MM.1S (cell line): ENCODE results near the gene ACKR2.

Experiments
- DNase-seq: peaks from one replicate; pipeline ENCODE4 v3.0.0-alpha.2; 2015
- H2AFZ ChIP-seq: fragments of 300-600 bp; sonication (generic); 2 replicates; pipeline ENCODE4 v1.6.0; 2016; ENCODE audit warnings: antibody characterized with exemption, low read length
- H3F3A ChIP-seq: fragments of 300-600 bp; sonication (generic); 2 replicates; pipeline ENCODE4 v1.6.1; 2016; ENCODE audit warnings: mild to moderate bottlenecking, antibody characterized with exemption, low read length, moderate library complexity, mixed read lengths; ENCODE audit not compliant: insufficient read depth
- H3K27ac ChIP-seq: fragments of 300-600 bp; sonication (generic); 2 replicates; pipeline ENCODE4 v1.5.1; 2016; ENCODE audit warnings: mild to moderate bottlenecking, low read length
- H3K27me3 ChIP-seq: fragments of 300-600 bp; sonication (generic); replicated peaks from 2 replicates; pipeline ENCODE4 v1.6.0; 2016; ENCODE audit warnings: low read length; ENCODE audit not compliant: insufficient read depth
- H3K36me3 ChIP-seq: fragments of 300-600 bp; sonication (generic); replicated peaks from 2 replicates; pipeline ENCODE4 v1.6.1; 2016; ENCODE audit warnings: mild to moderate bottlenecking, low read length, mixed read lengths; ENCODE audit not compliant: insufficient read depth
- H3K4me1 ChIP-seq: fragments of 300-600 bp; sonication (generic); 2 replicates; pipeline ENCODE4 v1.6.1; 2016; ENCODE audit warnings: low read length, mixed read lengths
- H3K4me2 ChIP-seq: fragments of 300-600 bp; sonication (generic); 2 replicates; pipeline ENCODE4 v1.6.0; 2016; ENCODE audit warnings: low read depth, low read length
- H3K4me3 ChIP-seq: fragments of 300-600 bp; sonication (generic); 2 replicates; pipeline ENCODE4 v1.5.1; 2016; ENCODE audit warnings: low read length, mixed read lengths
- H3K79me2 ChIP-seq: fragments of 300-600 bp; sonication (generic); 2 replicates; pipeline ENCODE4 v1.6.1; 2016; ENCODE audit warnings: mixed run types, low read length, mixed read lengths
- H3K9ac ChIP-seq: fragments of 300-600 bp; sonication (generic); 2 replicates; pipeline ENCODE4 v1.6.1; 2016; ENCODE audit warnings: low read length, mixed read lengths
- H3K9me2 ChIP-seq: fragments of 300-600 bp; sonication (generic); replicated peaks from 2 replicates; pipeline ENCODE4 v1.6.1; 2016; ENCODE audit warnings: mild to moderate bottlenecking, low read length, mixed read lengths; ENCODE audit not compliant: insufficient read depth
- H3K9me3 ChIP-seq: fragments of 300-600 bp; sonication (generic); replicated peaks from 2 replicates; pipeline ENCODE4 v1.6.1; 2016; ENCODE audit warnings: mild to moderate bottlenecking, low read length, mixed read lengths; ENCODE audit not compliant: insufficient read depth
- H4K20me1 ChIP-seq: fragments of 300-600 bp; sonication (generic); 2 replicates; pipeline ENCODE4 v1.6.1; 2016; ENCODE audit warnings: mild to moderate bottlenecking, low read length, moderate library complexity, mixed read lengths; ENCODE audit not compliant: insufficient read depth
- EZH2 ChIP-seq: fragments of 300-600 bp; sonication (generic); optimal IDR thresholded peaks from 2 replicates; pipeline ENCODE3; 2017; ENCODE audit warnings: low read depth, mild to moderate bottlenecking, antibody characterized with exemption, low read length, mixed read lengths
- EZH2phosphoT487 ChIP-seq: fragments of 300-600 bp; sonication (generic); IDR thresholded peaks from 2 replicates; pipeline ENCODE4 v1.6.1; 2018; ENCODE audit warnings: antibody characterized with exemption, low read length
- TF ChIP-seq, protein P1 (sequence below): fragments of 300-600 bp; sonication (generic); IDR thresholded peaks from 2 replicates; pipeline ENCODE4 v1.5.1; 2016; ENCODE audit warnings: antibody characterized with exemption, low read length, mixed read lengths

The ACKR2 gene

DNA sequence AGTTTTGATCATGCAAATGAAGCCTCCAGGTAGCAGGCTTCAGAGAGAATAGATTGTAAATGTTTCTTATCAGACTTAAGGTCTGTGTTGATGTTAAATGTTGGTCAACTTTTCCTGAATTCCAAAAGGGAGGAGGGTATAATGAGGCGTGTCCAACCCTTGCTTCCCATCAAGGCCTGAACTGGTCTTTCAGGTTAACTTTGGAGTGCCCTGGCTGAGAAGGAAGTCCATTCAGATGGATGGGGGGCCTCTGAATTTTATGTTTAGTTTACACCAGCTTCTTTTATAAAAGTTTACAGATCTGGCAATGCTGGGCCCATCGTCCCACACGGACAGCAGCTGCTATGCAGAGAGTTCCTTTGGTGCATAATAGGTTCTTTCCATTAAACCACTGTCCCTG, 45.1 kb upstream of the ACKR2 start:
- H3K4me2 ChIP-seq: no peak overlapping the region
- no peaks in the 10 kb centered on the region for H3K9me2 ChIP-seq

DNA sequence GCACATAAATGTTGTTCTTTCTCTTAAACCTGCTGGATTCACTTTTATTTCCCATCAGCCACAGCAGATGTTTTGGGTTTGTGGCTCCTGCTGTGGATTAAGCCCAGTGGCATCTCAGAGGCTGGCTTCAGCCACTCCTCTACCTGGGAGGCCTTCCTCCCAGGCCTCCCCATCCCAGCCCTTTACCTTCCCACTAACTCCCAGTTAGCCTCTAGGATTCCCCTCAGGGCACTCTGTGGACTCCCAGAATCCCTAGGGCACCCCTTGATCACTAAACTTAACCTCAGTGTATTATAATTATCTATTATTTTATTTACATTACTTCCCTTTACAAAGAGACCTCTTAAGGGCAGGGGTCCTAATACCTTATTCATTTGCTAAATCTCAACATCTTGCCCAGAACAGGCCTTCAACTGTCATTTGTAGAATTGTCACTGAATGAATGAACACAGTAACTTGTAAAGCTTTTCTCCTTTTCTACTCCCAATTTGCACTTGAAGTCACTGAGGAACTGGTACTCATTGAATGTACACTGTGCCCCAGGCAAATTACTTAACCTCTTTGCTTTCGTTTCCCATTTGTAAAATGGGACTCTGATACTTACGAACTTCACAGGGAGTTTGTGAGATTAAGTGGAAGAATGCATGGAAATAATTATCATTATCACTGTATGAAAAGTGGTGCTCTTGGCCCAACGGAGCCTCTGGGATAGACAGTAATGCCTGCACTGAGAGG, 44.5 kb upstream of the ACKR2 start:
- Histone ChIP-seq H3F3A (no peaks in the 10 kb centered on the region), H3K4me1 (no peaks in the 10 kb centered on the region), H3K9me2 (no peaks in the 10 kb centered on the region), H3K27ac (no peak overlapping the region), H3K4me3 (no peak overlapping the region), H4K20me1 (no peaks in the 10 kb centered on the region), H3K9ac (no peak overlapping the region), H3K27me3 (no peaks in the 10 kb centered on the region), H3K9me3 (no peaks in the 10 kb centered on the region), H3K79me2 (no peaks in the 10 kb centered on the region), H2AFZ (no peak overlapping the region), H3K4me2 (no peak overlapping the region), H3K36me3 (no peaks in the 10 kb centered on the region)
- no peak for TF ChIP-seq EZH2phosphoT487
- TF ChIP-seq EZH2: no peak
- TF ChIP-seq, protein P1, sequence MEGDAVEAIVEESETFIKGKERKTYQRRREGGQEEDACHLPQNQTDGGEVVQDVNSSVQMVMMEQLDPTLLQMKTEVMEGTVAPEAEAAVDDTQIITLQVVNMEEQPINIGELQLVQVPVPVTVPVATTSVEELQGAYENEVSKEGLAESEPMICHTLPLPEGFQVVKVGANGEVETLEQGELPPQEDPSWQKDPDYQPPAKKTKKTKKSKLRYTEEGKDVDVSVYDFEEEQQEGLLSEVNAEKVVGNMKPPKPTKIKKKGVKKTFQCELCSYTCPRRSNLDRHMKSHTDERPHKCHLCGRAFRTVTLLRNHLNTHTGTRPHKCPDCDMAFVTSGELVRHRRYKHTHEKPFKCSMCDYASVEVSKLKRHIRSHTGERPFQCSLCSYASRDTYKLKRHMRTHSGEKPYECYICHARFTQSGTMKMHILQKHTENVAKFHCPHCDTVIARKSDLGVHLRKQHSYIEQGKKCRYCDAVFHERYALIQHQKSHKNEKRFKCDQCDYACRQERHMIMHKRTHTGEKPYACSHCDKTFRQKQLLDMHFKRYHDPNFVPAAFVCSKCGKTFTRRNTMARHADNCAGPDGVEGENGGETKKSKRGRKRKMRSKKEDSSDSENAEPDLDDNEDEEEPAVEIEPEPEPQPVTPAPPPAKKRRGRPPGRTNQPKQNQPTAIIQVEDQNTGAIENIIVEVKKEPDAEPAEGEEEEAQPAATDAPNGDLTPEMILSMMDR: no peak
- no peak for DNase-seq

More for the DNA sequence above, 45.1 kb upstream of the ACKR2 start:
- Histone ChIP-seq H3K4me1 (no peaks in the 10 kb centered on the region), H3F3A (no peaks in the 10 kb centered on the region), H4K20me1 (no peaks in the 10 kb centered on the region), H3K9ac (no peak overlapping the region), H2AFZ (no peak overlapping the region), H3K27me3 (no peaks in the 10 kb centered on the region), H3K79me2 (no peaks in the 10 kb centered on the region), H3K36me3 (no peaks in the 10 kb centered on the region), H3K9me3 (no peaks in the 10 kb centered on the region), H3K4me3 (no peak overlapping the region), H3K27ac (no peak overlapping the region)
- no peak for DNase-seq
- TF ChIP-seq EZH2: no peak
- TF ChIP-seq, protein P1: no peak
- no peak for TF ChIP-seq EZH2phosphoT487

DNA sequence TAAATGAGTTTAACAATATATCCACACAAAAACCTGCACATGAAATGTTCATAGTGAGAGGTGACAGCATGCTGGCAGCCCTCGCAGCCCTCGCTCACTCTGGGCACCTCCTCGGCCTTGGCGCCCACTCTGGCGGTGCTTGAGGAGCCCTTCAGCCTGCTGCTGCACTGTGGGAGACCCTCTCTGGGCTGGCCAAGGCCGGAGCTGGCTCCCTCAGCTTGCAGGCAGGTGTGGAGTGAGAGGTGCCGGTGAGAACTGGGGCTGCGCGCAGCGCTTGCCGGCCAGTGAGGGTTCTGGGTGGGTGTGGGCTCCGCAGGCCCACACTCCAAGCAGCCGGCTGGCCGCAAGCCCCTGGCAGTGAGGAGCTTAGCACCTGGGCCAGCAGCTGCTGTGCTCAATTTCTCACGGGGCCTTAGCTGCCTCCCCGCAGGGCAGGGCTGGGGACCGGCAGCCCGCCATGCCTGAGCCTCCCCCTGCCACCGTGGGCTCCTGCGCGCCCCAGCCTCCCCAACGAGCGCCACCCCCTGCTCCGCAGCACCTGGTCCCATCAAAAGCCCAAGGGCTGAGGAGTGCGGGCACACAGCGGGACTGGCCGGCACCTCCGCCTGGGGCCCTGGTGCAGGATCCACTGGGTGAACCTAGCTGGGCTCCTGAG, 39.6 kb upstream of the ACKR2 start:
- Histone ChIP-seq H3K9me2 (no peaks in the 10 kb centered on the region), H3K27ac (no peak overlapping the region), H3K27me3 (no peaks in the 10 kb centered on the region), H3K9me3 (no peaks in the 10 kb centered on the region), H3K36me3 (no peaks in the 10 kb centered on the region), H4K20me1 (no peaks in the 10 kb centered on the region), H3K79me2 (no peaks in the 10 kb centered on the region), H3K4me3 (no peak overlapping the region), H3K4me1 (no peaks in the 10 kb centered on the region), H2AFZ (no peak overlapping the region), H3F3A (no peaks in the 10 kb centered on the region), H3K9ac (no peak overlapping the region), H3K4me2 (no peak overlapping the region)
- no peak for DNase-seq
- TF ChIP-seq, protein P1: no peak
- no peak for TF ChIP-seq EZH2
- no peak for TF ChIP-seq EZH2phosphoT487
